GM19023 (cell line): ENCODE measurements around the gene STK32C.

Source experiments
- ATAC-seq: cut with Tn5 transposase; IDR thresholded peaks from one replicate; pipeline ENCODE4 v1.9.1; 2021; ENCODE audit warnings: mild to moderate bottlenecking, moderate library complexity; ENCODE audit not compliant: unreplicated experiment

Gene STK32C

DNA sequence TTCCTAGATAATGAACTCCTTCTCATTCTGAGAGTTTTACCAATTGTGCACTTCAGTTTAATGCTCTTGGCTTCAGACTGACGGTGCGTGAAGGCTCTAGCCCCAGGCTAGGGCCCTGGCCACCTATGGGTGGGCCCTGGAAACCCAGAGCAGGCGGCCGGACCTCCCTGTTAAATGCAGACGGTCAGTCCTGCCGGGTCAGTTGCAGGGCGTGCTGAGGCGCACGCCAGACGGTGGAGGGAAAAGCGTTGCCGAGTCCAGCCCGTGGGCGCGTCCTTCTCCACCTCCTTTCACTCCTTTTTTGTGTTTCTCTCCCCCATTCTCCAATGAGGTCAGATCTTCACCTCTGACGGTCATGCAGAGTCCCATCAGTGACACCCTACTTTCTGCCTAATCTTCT, 118.7 kb downstream of the STK32C start:
- ATAC-seq: no peak

DNA sequence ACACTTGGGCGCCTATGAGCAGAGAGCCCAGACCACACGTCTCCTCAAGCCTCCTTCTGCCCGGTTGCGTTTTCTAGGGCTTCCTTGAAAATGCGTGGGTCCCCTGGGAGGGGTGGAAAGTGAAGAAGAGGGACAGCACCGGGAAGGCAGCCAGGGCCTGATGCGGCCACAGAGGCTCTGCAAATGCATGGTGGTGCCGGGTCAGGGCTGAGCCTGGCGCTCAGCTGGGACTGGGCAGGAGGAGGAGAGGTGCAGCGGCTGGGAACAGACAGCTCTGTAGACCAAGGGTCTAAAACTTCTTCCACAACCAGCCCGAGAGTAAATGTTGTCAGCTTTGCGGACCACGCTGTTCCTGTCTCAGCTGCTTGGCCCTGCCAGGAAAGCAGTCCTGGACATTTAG, 119.4 kb downstream of the STK32C start:
- no peak for ATAC-seq

DNA sequence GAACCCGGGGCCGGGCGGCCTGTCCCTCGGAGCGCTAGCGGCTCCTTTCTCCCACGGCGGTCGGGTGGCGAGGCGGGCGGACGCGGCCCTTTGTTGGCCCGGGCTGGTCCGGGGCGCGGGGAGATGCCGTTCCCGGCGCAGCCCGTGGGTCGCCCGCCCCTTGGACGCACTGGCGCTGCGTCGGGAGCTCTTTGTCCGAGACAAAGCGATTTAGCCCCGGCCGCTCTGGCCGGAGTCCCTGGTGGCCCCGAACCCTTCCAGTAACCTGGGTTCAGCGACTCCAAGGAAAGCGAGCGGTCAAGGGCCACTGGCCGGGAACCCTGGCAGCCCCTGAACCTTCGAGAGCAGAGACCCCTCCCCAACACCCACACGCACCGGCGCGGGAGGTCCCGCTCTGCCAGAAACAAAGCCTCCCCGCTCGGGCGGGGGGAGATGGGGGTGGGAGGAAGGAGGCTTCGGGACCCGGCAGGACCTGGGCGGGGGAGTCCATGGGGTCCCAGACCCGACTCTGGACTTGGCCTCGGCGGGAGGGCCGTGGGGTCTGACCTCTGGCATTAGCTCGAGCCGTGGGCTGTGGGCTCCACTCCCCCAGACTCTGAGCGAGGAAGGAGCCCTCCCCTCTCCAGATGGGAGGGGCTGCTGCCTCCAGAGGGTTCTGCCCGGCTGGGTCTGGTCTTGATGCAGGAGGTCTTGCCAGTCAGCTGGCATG, 120.2 kb downstream of the STK32C start:
- no peak for ATAC-seq

DNA sequence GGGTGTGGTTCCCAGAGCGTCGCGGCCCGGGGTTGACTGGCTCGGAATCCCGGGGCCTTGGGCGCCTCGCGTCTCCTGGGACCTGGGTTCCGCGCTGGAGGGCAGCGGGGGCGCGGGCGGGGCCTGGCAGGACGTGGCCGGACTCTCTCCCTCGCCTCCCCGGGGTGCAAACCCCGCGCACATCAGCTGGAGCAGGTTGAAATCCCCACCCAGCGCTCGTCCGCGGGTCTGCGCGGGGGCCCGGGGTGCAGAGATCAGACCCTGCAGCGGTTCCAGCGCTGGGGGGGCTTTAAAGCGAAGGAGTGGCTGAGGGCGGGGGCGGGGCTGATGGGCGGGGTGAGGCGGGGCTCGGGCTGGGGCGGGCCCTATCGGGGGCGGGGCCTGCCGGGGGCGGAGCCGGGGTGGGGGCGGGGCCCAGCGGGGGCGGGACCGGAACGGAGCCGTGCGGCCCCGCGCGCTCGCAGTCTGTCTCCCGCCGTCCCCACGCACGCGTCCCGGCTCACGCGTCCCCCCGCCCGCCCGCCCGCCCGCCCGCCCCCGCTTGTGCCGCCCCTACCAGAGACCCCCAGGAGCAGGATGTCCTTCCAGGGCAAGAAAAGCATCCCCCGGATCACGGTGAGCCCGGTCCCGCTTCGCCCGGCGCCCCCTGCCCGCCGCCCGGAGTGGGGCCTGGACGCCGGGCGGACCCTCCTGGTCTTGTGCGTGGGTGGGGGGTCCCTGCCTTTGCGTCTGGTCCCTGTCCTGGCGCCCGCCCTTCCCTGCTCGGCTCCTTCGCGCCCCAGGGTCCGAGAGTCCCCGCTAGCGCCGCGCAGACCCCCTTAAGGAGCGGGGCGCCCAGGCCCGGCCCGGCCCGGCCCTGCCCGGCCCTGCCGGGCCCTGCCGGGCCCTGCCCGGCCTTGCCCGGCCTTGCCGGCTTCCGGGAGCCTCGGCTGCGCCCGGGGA, 121.0 kb downstream of the STK32C start, which contains the start of gene DPYSL4:
TSS of gene DPYSL4 (plus strand) at position 461 of the 942 bp plus-strand sequence. CDS start at position 577, 116 bp downstream.
- ATAC-seq: no peak

DNA sequence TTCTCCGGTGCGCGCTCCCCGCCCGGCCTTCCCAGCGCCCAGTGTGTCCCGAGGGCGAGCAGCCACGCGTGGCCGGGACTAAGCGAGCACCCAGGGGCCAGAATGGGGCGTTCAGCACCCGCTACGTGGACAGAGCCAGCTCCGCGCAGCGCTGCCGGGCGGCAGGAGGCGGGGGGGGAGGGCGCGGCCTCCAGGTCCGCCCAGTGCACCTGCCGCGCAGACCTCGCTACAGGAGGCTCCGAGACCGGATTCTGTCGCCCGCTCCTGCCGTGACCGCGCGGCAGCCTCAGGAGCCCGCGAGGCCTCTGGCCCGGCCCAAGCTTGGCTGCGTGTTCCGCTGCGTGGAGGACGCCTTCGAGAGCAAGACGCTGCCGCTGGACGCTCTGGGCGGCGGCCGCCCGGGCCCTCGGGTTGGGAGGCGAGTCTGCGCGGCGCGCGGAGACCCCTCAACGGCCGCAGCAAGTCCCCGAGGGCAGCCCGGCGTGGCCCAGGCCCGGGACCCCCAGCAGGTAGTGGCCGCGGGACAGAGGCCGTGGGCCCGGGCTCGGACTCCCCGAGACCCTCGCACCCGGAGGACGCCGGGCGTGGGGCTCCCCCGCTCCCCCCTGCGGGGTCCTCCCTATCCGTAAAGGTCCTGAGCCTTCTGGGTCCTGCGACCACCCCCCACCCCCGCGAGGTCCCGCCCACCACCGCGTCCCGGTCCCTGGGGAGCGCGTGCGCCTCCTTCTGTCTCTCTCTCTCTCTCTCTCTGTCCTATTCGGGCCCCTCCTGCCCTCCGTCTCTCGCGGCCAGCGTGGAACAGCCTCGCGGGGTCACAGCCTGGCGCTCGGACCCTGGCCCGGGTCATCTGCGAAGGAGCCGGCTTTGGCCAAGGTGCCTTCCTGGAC, 121.9 kb downstream of the STK32C start:
- no peak for ATAC-seq

DNA sequence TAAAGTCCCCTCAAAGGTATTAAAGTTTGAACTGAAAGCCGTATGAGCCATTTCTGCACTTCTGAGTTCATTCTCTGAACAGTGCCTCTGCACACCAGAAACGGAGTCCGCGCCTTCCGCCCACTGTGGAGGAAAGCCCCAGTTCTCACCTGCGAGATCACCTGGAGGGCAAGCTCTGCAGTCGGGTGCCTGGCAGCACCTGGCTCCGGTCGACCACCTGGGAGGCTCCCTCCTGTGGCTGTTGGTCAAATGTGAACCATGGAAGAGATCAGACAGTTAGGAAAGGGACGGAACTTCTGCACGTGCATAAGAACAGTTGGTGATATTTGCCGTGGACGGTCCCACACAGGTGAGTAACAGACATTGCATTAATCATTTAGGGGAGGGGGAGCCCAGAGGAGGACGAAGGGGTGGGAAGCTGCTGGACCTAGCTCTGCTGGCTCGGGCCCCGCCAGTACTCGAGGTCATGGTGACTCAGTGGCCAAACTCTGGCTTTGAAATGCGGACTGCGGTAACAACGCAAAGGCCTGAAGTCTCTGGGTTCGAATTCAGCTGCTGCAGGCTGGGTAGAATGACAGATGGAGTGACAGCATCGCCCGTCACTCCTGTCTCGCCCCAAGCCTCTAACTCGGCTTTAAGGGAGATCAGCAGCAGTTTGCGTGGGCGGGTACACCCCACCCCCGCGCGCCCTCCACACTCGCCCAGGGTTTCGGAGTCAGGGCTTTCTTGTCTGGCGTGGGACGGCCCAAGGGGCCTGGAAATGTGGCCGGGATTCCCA, 122.7 kb downstream of the STK32C start:
- ATAC-seq: no peak

DNA sequence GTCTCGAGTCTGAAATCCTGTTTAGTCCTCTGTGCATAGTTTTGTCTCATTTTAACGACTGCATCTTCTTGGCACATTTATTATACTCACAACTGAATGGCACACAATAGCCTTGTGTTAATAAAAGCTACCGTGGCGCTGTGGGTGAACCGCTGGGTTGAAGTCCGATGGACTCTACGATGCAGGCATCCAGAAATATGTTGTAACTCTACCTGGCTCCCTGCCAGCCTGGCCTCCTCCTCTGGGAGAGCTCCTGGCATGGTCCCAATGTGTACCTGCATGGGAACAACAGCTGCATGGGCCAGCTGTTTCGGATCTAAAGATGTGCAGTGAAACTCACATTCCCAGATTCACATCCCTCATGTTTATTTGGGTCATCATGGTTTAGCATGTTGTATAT, 124.7 kb downstream of the STK32C start:
- no peak for ATAC-seq

DNA sequence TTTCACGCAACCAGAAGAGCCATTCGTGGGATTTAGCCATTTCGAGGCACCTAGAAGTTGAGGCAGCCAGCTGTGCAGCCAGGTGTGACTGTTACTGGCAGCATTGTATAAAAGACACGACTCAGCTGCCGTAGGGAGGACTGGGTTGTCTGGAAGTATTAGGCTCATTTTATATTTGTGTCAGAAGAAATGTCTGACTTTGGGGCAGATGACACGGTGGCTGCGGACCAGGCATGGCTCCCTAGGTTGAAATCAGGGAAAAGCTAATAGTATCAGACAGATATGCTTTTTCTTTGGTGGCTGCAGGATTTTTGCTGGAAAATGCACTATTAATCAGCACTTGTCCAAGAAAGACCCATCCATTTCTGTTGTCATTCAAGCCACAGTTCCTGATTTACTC, 125.2 kb downstream of the STK32C start:
- ATAC-seq: no peak

DNA sequence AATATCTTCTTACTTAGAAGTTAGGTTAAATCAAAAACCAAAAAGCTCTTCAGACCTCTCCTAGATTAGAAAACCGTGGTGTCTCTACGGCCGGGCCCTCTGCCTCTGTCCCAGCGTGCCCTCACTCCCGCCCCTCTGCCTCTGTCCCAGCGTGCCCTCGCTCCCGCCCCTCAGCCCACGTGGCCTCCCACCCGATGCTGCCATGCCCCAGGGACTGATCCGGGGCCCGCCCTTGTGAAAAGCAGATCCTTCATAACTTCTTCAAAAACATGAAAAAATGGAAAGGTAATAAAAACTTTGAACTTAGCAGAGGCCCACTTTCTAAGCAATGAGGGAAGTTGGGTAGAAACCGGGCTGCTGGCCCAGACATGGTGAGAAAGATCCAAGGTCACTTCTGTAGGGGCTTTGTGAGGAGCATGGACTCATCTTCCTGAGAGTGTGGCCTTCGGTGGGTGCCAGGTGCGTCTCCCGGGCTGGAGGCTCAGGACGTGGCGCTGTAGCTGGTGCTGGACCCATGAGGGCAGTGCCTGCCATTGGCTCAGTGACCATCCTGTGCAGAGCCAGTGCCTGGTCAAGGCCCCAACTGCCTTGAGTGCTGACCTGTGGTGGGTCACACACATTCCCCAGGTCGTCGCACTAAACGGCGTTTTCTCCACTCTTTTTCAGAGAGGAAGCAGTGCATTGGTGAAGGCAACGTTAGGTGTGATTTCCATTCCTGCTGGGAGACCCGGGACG, 125.9 kb downstream of the STK32C start:
- no peak for ATAC-seq

DNA sequence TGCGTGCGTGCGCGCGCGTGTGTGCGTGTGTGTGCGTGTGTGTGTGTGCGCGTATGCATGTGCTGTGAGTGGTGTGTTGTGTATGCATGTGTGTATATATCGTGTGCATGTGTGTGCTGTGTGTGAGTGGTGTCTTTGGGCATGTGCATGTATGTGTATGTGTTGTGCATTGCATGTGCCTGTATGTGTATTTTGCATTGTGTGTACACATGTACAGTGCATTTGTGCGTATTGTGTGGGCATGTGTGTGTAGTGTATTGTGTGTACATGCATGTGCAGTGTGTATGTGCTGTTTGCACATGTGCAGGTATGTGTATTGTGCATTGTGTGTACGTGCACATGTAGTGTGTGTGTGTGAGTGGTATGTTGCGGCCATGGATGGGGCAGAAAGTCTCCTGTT, 127.0 kb downstream of the STK32C start:
- no peak for ATAC-seq

DNA sequence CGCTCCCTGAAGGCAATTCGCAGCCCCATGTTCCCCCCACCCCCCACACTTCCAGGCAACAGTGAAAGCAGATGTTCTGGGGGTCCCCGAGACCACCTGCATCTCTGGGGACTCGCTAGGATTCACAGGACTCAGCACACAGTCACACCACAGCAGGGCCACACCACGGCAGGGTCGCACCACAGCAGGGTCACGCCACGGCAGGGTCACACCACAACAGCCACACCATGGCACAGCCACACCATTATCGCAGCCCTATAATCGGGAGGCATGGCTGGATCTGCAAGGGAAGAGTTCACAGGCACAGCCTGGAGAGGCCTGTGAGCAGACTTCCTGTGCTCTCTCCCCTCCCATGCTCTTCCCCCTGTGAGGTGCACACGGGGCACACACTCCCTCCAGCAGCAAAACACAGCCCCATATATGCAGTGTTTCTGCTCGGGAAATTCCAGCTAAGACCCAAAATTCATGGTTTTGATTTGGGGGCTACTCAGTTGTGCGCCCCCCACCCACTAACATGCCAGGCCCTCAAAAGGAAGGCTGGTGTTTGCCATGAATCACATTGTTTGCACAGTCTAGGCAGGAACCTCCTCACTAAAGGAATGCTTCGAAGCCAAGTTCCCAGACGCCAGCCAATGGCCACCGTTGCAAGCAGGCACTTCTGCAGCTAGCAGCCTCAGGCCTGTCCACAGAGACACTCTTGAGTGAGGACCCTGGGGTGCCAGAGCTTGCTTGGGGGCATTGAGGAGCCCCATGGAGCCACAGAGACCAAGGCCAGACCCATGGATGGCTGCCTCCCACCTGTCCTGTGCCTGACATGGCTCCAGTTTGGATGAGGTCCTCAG, 128.0 kb downstream of the STK32C start:
- no peak for ATAC-seq

DNA sequence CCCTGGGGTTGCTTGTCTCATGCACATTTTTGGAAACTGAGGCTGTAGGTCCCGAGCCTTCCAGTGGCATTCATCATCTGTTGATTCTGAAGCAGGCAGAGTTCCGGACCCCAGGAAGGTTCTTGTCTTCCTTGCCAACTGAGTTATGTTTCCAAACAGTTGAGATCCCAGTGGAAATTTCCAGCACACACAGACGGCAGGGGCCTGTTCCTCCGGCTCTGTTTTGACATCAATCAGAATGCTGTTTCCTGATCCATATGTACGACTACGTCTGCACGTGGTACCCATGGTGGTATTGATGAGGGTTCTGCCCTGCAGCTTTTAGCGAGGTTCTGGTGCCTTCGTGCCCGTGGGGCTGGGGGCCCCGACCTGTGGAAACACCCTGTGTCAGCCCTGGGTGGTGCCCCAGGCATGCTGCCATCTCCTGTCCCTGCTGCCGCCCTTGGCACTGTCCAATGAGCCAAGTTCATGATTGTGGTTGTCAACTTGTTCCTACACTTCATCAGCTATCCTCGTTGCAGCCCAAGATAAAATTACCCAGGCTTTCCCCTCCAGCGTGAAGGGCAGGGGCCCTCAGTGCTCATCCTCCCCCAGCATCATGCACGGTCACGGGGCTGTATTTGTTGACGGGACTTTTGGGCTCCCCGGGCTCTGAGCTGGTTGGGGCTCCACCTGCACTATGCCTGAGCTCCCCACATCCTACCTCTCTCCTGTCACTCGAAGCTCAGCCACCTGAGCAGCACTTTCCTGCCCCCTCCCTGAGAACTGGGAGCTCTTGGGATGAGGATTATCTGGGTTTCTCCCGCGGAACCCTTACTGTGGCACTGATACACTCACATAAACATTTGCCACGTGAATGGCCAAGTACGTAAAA, 128.8 kb downstream of the STK32C start:
- ATAC-seq: no peak

DNA sequence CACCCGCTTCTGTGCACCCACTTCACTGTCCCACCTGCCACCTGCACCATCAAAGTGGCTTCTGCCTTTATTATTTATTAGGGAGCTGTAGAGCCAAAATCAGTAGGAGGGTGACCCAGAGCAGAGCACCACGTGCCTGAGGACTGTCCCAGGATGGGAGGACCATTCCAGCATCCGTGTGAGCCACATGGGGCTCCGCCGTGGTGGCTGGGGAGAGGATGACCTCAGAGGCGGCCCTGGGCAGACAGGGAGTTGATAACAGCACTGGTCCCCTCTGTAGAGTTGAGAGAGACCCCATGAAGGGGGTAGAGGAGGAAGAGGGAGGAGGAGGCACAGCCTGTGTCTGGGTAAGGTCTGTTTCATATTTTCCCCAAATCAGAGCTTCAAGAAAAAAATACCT, 129.7 kb downstream of the STK32C start:
- no peak for ATAC-seq

DNA sequence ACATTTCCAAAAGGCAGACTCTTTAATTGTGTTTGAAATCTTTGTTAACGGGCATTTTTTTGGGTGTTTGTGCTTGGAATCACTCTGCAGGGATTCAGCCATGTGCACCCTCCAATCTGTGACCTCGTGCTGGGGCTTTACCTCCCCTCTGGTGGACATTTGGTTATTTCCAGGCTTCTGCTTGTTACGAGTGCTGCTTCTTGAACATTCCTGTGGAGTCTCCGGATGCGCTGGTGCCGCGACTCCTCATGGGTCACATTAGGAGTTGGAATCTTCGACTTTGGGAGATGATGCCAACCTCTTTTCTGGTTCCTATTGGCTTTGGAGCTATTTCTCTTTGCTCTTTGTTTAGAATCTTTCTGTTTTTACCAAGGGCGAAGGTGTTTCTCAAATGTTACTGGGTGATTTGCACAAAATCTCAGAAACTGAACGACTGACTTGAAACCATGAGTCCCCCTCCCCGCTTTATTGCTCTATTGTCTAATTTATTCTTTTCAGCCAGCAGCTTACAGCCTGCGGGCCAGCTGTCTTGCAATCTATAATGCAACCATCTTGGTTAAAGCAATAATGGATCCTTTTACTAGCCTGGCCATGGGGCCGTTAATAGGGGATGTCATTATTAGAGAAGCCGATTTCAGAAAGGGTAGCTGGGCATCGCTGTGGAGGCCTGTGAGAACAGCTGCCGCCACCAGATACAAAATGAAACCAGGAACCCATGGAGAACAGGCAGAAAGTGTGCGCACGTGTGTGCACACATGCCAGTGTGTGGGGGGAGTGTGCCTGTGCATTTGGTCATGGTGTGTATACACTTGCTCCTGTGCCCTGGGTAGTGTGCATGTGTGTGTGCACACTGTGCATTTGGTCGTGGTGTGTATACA, 130.9 kb downstream of the STK32C start:
- no peak for ATAC-seq

DNA sequence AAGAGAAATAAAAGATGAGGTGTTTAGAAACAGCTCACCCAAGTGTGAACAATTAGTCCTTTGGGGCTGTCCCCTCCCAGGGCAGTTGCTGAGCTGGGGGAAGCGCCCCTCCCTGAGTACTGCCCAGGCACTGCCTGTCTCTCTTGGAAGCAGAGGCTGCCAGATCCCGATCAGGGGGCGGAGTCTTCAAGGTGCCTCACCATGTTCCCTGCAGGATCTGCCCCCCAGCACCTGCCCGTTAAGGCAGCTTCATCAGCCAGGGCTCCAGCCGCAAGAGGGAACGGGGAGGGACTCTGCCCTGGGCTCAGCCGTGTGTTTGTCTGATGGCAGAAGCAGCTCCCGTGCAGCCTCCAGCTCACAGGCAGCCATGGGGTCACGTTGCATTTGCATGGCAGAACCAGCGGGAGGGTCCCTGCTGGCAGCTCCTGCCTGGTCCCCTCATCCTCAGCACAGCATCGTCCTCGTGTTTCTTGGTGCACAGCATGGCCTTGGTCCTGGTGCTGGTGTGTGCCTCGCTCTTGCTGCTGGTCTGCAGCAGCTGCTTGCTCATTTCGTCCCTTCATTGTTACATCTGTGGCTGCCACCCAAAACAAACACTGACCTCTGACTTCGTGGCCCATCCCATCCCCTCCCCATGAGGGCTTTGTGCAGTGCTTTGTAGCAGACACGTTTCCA, 131.7 kb downstream of the STK32C start:
- ATAC-seq: no peak

DNA sequence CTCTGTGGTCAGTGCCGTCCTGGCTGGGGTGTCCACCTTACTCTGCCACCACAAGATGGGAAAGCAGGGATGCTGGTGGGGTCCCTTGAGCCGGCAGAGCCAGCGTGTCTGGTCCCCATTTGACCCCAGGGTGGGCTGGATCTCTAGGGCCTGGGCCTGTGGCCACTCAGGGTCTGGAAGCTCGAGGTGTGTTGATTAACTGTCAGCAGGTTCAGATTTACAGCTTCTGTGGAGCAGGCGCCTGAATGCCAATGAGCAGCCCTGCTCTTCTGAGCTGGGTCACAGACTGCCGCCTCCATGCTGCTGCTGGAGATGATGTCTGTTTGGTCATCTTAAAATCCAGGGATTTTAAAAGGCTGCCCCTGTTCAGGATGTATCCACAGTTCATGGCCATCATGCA, 132.3 kb downstream of the STK32C start:
- ATAC-seq: no peak
